22Rv1 (cell line): ENCODE measurements around the gene TMPRSS15.

Experiments
- ZFX ChIP-seq: fragments of 450-650 bp; IDR thresholded peaks from 2 replicates; pipeline ENCODE4 v1.6.1; 2017; ENCODE audit warnings: antibody characterized with exemption, borderline replicate concordance
- TF ChIP-seq, protein P1 (sequence below): fragments of 450-650 bp; IDR thresholded peaks from 2 replicates; pipeline ENCODE4 v1.5.1; 2017; ENCODE audit warnings: mild to moderate bottlenecking

DNA sequence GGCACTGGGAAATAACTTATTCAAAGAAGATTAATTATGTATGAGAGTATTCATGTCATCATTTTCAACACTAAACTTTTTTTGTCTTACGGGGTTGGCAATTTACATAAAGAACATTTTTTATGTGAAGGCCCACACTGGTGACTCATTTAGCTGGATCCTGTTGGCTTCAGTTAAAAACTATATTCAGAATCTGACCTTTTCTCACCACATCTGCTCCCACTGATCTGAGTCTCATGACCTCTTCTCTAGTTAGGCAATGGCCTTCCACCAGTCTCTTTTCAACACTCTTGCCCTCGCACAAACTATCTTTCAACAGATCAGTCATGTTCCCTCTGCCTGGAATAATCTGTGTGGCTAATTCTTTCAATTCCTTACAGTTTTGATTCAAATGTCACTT lies 53.4 kb downstream of the TMPRSS15 start:
- TF ChIP-seq, protein P1, sequence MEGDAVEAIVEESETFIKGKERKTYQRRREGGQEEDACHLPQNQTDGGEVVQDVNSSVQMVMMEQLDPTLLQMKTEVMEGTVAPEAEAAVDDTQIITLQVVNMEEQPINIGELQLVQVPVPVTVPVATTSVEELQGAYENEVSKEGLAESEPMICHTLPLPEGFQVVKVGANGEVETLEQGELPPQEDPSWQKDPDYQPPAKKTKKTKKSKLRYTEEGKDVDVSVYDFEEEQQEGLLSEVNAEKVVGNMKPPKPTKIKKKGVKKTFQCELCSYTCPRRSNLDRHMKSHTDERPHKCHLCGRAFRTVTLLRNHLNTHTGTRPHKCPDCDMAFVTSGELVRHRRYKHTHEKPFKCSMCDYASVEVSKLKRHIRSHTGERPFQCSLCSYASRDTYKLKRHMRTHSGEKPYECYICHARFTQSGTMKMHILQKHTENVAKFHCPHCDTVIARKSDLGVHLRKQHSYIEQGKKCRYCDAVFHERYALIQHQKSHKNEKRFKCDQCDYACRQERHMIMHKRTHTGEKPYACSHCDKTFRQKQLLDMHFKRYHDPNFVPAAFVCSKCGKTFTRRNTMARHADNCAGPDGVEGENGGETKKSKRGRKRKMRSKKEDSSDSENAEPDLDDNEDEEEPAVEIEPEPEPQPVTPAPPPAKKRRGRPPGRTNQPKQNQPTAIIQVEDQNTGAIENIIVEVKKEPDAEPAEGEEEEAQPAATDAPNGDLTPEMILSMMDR: no peak
- no peak for TF ChIP-seq ZFX
